ENCODE data around the gene SMIM17. TPM values are rescaled to one million over a fixed set of nuclear protein-coding genes. Genes with fewer than 3 reads are reported as not detected.

The SMIM17 gene
- total and polyA plus RNA-seq, 11 donors: 0.24 to 0.72 (median 0.34) TPM; not detected in 5

GRCh38 chr19:56678205-56678604, 35.2 kb downstream of the SMIM17 start:
- no peak for TF ChIP-seq POLR2A (IDR thresholded peaks at IDR 0.05)
- TF ChIP-seq CTCF (IDR thresholded peaks at IDR 0.05): no peak
- Histone ChIP-seq H3K4me1 (no peaks in the 10 kb centered on the region), H3K27ac (no peak overlapping the region), H3K4me3 (no peak overlapping the region), H3K27me3 (no peaks in the 10 kb centered on the region), H3K9me3 (no peaks in the 10 kb centered on the region), H3K36me3 (no peaks in the 10 kb centered on the region)
- ATAC-seq (no peak), DNase-seq (no peak)
- 71 to 86% (median 83%) methylated on average over 8 of the region's 8 CpGs for WGBS, 4 donors
- intact Hi-C loops (cut with DNase I): no loop called here

DNA sequence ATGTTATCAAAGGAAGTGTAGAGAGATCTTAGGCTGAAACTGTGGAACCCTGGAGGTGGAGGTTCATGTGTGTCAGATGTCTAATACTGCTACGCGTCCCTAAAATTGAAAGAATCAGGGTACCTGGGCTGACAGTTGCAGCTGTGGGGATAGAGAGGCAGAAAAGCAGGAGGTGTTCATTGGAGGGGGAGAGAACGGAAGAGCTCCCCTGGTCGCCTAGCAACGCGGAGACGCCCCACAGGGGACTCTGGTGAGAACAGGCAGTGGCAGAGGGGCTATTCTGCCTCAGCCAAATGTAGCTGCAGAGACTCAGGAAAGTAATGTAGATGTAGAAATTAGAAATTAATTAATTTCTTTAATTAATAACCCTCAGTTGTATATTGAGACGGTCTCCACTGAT, 38.7 kb downstream of the SMIM17 start:
- TF ChIP-seq CTCF (IDR thresholded peaks at IDR 0.05): no peak
- no peak overlapping the region for H3K27ac ChIP-seq
- intact Hi-C loops (cut with DNase I): no loop called here

DNA sequence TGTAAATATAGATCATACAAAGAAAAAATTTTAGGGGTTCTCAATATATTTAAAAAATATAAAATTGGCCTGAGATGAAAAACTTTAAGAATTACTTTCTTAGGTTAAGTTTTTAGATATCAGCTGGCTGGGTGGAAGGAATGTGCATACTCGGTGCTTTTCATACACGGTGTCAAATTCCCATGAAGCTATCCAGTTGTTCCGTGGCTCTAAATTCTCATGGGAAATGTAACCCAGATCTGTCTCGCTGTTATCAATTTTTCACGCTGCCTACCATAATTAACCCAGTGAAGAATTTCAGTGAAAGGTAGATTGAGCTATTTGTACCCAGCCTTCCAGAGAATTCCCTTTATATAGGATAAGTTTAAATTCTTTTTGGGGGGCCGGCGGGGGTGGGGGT, 40.2 kb downstream of the SMIM17 start:
- no peaks in the 10 kb centered on the region for H3K9me3 ChIP-seq
- no peaks in the 10 kb centered on the region for H3K27me3 ChIP-seq
- DNase-seq (no peak), ATAC-seq (no peak)
- H3K27ac ChIP-seq: no peak overlapping the region
- H3K4me3 ChIP-seq: no peak overlapping the region
- WGBS, 4 donors: 31 to 44% (median 33%) methylated on average over 7 of the region's 7 CpGs
- H3K4me1 ChIP-seq: no peaks in the 10 kb centered on the region
- intact Hi-C loops (cut with DNase I): no loop called here
- no peaks in the 10 kb centered on the region for H3K36me3 ChIP-seq
- no peak for TF ChIP-seq CTCF (IDR thresholded peaks at IDR 0.05)
- TF ChIP-seq POLR2A (IDR thresholded peaks at IDR 0.05): no peak

More for the DNA sequence above, 38.7 kb downstream of the SMIM17 start:
- ATAC-seq (no peak), DNase-seq (no peak)
- Histone ChIP-seq H3K36me3 (no peaks in the 10 kb centered on the region), H3K4me3 (no peak overlapping the region), H3K4me1 (no peaks in the 10 kb centered on the region), H3K27me3 (no peaks in the 10 kb centered on the region), H3K9me3 (no peaks in the 10 kb centered on the region)
- WGBS, 4 donors: 60 to 74% (median 65%) methylated on average over 8 of the region's 8 CpGs

DNA sequence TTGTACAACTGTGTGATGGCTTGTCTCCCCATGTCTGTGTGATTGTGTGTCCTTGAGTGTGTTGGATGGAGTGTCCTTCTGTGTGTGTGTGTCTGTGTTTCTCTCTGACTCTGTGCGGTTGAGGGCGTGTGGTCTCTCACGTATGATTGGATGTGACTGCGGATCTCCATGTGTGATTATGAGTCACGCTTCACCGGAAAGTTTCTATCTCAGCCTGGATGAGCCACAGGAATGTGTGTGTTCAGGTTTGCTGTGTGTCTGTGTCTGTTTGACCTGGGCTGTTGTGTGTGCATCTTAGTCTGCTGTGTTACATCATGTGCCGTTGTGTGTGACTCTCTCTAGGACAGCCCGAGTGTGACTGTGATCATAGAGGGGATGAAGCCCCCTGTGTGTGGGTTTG, 44.1 kb downstream of the SMIM17 start:
- Histone ChIP-seq H3K4me1 (no peaks in the 10 kb centered on the region), H3K27ac (no peak overlapping the region), H3K27me3 (no peaks in the 10 kb centered on the region), H3K4me3 (no peak overlapping the region), H3K36me3 (no peaks in the 10 kb centered on the region), H3K9me3 (no peaks in the 10 kb centered on the region)
- DNase-seq: no peak
- WGBS, 4 donors: 71 to 77% (median 71%) methylated on average over 7 to 8 of the region's 8 CpGs
- intact Hi-C loops (cut with DNase I): no loop called here
- no peak for ATAC-seq
- TF ChIP-seq CTCF (IDR thresholded peaks at IDR 0.05) (no peak), POLR2A (IDR thresholded peaks at IDR 0.05) (no peak)
